ENCODE data around the gene GNB4.

The GNB4 gene

DNA sequence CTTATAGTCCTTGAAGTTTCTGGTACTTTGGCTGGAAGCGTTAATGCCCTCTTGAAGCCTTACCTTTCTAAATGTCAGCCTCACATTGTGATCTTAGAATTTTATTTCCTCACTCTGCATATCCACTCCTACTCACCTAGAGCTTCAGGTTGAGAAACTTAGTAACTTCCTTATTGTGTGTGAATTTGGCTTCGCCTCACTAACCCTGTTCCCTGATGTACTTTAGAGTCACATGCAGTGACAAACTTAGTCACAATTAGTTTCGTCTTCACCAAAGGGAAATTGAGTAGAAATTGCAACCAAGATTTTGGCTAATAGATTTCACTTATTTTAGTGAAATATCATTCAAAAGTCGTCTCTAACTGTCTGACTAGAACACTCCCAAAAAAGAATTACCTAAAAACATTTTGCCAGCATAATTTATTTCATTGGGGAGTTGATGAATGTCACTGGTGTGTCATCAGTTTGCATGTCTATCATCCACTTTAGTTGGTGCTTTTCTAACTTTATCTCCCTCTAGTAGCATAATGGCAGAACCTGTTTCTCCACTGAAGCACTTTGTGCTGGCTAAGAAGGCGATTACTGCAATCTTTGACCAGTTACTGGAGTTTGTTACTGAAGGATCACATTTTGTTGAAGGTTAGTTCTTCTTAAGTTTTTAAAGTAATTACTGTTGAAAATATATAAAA, 102.8 kb downstream of the GNB4 start:
- no peak for DNase-seq

DNA sequence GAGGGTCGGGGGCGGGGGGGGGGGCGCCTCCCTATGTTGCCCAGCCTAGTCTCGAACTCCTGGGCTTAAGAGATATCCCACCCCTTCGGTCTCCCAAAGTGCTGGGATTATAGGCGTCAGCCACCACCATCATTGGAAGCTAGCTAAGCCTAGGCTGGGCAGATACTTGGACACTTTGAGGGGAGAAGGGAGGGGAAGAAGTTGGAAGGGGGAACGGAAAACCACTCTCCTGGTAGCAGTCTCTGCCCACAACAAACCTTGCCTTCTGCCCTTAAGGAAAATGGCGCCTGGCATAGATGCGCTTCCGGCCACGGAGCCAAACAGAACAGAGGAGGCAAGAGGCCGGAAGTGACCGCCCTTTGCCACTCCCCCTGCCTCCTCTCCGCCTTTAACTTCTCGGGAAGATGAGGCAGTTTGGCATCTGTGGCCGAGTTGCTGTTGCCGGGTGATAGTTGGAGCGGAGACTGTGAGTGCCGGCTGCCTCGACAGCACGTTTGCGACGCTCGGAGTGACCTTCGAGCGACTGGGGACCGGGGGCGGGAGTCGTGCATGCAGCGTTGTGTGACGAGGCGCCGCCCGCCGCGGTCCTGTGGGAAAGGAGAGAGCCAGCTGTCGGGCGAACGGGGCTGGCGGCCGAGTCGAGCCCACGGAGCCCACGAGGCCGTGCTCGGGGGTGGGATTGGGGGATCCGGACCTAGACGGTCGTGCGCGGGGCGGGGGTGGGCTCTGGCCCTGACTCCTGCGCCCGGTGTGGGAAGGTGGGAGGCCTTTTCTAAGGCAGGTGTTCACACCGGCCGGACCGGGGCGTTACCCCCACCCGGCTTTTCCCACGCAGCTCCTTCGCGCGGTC, 103.7 kb downstream of the GNB4 start, which contains the start of gene MFN1:
Gene MFN1 (plus strand): TSS at position 365 of the 850 bp plus-strand sequence. CDS start 1,143 bp downstream, outside the sequence.
- DNase-seq: peak; percentile 98
